Measurements from ENCODE around the gene TP53.

- no peak for TF ChIP-seq EP300 (IDR thresholded peaks at IDR 0.05)
- TF ChIP-seq POLR2A (IDR thresholded peaks at IDR 0.05): no peak
Observed at GRCh38 chr17:7634384-7634783, 52.9 kb downstream of the TP53 start.
